ENCODE results near the gene ZNF280A. TPM values are rescaled to one million over a fixed set of nuclear protein-coding genes. Genes with fewer than 3 reads are reported as not detected.
A peak's percentile ranks its signal among the peaks of the same experiment; 100 is the strongest.

Gene ZNF280A, protein sequence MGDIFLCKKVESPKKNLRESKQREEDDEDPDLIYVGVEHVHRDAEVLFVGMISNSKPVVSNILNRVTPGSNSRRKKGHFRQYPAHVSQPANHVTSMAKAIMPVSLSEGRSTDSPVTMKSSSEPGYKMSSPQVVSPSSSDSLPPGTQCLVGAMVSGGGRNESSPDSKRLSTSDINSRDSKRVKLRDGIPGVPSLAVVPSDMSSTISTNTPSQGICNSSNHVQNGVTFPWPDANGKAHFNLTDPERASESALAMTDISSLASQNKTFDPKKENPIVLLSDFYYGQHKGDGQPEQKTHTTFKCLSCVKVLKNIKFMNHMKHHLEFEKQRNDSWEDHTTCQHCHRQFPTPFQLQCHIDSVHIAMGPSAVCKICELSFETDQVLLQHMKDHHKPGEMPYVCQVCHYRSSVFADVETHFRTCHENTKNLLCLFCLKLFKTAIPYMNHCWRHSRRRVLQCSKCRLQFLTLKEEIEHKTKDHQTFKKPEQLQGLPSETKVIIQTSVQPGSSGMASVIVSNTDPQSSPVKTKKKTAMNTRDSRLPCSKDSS
- polyA plus RNA-seq (ENCODE audit: insufficient read length in 4 of 4), result not detected

GRCh38 chr22:22520020-22520656 is at the start of gene ZNF280A:
ZNF280A (minus strand) TSS chr22:22520270; CDS start chr22:22515630, 4,640 bp downstream.
- no peak for DNase-seq (ENCODE audit: low read depth in 4 of 4, low spot score in 3 of 4)

DNA sequence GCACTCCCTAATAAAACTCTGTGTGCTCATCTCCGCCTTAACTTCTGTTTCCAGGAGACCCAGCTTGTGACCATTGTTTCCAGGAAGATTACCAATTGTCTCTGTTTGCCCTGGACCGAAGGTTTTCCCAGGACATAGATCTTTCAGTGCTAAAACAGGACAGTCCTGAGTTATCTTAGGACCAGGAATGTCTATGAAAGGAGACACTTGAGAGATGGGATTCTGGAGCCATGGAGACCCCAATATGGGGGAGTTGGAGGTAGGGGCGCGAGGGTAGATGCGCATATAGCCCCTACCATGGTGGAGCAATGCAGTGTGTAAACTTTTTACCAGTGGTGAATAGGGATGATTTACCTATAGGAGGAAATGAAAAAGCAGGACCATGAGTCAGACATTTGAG is 49.1 kb upstream of the ZNF280A start:
- DNase-seq (ENCODE audit: low read depth in 4 of 4, low spot score in 3 of 4), result no peak

GRCh38 chr22:22565981-22566380 is 45.9 kb upstream of the ZNF280A start:
- DNase-seq (ENCODE audit: low read depth in 4 of 4, low spot score in 3 of 4), result no peak

GRCh38 chr22:22558972-22559603 is 39.0 kb upstream of the ZNF280A start, which contains the start of gene PRAME:
PRAME (minus strand) TSS chr22:22559265; CDS start chr22:22556832, 2,433 bp downstream.
- peak; percentile 5 to 16 (median 14) for DNase-seq (ENCODE audit: low read depth in 4 of 4, low spot score in 3 of 4)

- DNase-seq (ENCODE audit: low read depth in 4 of 4, low spot score in 3 of 4), result no peak
Measured at GRCh38 chr22:22558071-22558971, 38.3 kb upstream of the ZNF280A start.

DNA sequence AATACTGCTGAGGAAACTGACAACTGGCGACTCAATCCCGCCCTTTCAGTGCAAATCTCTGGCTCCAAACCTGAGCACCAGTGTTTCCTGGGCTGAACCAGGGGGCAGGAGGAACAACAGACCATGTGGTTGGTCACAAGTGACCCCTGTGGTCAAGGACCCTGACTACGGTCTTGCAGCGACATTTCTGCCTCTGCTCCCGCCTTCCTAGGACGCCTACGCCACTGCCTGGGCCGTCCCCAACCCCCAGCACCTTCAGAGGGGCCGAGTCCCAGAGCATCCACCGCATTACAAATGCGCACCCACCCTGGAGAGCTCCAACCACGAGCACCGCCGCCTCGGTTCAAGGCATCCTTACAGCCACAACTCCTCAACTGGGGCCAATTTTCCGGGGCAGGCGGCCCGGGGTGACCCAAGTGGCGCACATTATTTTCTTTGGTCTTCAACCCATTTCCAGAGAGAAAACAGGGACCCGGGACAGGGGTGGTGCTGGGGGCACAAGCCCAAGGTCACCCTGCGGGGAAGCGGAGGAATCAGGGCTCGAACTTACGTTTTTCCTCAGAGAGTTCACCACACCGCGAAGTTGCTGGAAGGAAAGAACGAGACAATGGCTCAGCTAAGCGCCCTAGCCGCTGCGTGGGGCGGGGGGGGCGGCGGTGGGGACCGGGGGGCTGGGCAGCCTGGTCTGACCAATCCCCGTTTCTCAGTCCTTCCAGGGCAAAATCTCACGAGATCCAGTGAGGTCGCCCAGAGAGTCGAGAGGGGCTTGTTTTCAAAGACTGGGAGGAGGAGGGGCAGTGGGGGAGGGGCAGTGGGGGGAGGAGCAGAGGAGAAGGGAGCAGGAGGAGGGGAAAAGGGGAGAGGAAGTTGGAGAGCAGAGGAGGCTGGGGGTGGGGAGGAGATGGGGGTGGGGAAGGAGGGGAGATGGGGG is 37.2 kb upstream of the ZNF280A start:
- no peak for DNase-seq (ENCODE audit: low read depth in 4 of 4, low spot score in 3 of 4)

GRCh38 chr22:22556578-22556977 is 36.5 kb upstream of the ZNF280A start:
- no peak for DNase-seq (ENCODE audit: low read depth in 4 of 4, low spot score in 3 of 4)

- DNase-seq (ENCODE audit: low read depth in 4 of 4, low spot score in 3 of 4), result no peak
Measured at GRCh38 chr22:22555596-22555995, 35.5 kb upstream of the ZNF280A start.

GRCh38 chr22:22554587-22555284 is 34.7 kb upstream of the ZNF280A start:
- DNase-seq (ENCODE audit: low read depth in 4 of 4, low spot score in 3 of 4), result no peak

DNA sequence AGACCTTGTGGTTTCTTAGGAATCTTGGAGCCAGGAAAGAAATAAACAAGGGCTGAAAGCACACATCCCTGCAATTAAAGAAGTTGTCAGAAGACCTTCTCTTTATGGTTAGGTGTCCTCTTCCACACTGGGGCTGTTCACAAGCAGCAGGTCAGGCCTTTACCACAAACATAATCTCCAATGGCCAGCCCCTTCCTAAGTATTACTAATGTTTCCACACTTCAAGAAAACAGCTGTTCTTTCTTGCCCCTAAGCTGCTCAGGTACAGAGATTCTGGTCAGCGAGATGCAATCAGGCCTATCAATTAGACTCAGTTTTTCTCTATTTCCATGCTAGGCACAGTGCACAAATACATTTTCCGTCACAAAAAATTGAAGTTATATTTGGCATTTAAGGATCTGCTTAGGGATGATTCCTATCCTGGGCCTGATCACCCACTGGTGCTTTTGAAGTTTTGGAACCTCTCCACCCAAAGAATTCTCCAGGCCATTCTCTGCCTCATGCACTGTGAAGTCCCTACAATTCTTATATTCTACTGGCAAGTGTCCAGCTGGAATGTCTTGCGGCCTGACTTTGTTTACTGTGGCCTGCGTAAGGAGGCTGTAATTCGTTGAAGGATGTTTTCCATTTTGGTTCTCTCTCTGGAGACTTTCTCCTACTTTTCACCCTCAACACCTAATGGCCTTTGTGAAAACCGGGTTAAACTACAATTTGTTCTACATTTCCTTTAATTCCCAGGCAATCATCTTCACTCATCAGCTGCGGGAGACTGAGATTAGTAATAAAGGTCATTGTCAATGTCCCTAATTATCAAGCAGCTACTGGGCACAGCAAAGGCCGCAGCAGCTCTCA is 33.9 kb upstream of the ZNF280A start:
- DNase-seq (ENCODE audit: low read depth in 4 of 4, low spot score in 3 of 4), result no peak

DNA sequence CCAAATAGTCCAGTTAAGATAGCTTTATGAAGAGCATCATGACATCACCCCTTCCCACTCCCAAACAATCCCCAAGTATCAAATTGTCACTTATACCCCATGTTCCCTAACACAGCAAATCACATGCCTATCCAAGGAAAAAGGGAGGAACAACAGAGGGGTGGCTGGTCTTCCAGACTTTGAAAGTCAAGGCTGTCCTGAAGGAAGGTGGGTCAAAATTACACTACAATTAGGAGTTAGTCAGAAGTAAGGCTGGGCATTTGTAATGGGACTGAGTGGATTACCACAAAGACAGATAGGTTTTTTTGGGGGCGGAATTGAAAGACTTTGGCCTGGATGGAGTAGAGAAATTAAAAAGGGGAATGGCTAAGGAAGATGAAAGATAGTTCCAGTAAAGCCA is 33.1 kb upstream of the ZNF280A start:
- DNase-seq (ENCODE audit: low read depth in 4 of 4, low spot score in 3 of 4), result no peak

DNA sequence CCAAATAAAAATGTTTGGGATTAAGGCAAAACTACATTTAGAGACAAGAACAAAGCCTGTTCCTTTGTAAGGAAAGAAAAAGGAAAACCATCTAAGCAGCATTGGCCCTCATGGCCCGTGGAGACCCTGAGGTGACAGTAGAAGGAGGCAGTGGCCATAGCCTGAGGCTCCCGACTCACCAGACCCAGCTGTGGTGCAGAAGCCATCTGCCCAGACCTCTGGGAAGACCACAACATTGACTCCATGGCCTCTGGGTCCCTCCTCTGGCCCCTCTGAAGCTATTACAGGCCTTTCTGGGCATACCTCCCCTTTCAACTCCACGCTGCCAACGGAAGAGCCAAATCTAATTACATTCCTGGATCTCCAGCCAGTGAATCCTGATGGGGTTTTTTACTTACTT is 32.6 kb upstream of the ZNF280A start:
- DNase-seq (ENCODE audit: low read depth in 4 of 4, low spot score in 3 of 4), result no peak

GRCh38 chr22:22550789-22551434 is 30.8 kb upstream of the ZNF280A start:
- no peak for DNase-seq (ENCODE audit: low read depth in 4 of 4, low spot score in 3 of 4)

DNA sequence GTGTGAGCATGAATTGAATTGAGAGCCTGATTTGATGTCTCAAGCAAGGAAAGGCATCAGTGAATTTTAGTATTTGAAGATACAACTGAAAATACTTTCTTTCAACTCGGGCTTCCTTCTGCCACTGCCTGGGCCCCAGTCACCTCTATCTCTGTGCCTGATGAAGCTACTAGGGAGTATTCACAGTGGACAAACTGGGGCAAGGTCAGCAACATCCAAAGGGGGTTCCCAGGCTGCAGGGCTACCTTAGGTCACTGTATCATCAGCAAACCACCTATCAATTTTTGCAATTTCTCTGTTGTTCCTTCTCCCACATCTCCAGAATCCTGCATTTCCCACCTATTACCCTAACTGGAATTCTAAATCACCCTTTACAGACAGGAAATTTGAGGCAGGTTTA is 28.8 kb upstream of the ZNF280A start:
- DNase-seq (ENCODE audit: low read depth in 4 of 4, low spot score in 3 of 4), result no peak

GRCh38 chr22:22548317-22548716 is 28.2 kb upstream of the ZNF280A start:
- DNase-seq (ENCODE audit: low read depth in 4 of 4, low spot score in 3 of 4), result no peak

DNA sequence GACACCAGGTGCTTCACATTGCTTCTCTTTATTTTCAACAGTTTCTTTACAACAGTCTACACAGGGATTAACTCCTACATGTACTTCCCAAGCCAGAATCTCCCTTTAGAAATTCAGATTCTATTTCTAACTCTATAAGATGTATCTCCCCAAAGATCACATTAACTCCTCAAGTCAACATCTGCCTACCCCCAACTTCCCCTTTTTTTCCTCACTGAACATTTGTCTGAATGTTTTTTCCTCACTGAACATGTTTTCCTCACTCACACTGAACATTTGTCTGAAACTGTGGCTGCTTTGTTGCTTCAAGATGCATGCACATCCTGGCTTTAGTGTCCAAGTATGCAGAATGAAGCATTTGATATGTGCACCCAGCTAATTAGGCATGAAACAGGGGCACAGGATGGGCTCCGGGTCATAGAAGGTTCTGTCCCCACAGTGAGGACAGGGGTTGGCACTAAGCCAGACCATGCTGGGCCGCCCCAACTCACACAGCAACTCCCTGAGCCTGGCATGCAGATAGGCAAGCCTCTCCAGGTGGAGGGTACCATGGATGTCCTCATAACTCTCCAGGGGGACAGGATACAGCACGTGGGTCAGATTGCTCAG is 27.7 kb upstream of the ZNF280A start:
- no peak for DNase-seq (ENCODE audit: low read depth in 4 of 4, low spot score in 3 of 4)

DNA sequence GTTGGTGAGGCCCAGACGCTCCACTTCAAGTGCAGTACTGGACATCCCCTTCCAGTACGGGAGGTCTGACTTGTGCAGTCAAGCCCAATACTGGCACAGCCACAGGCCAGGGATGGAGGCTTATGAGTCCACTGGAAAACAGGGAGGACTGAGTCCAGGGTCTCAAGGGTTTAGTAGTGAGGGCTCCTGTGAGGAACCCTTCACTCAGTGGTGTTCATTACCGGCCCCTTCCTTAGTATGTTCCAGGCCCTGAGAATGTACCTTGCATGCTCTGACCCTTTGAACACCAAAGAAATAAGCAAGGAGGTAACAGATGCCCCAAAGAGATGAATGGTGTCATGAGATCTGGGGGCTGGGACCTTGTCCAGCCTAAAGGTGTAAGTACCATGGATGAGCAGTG is 27.2 kb upstream of the ZNF280A start:
- no peak for DNase-seq (ENCODE audit: low read depth in 4 of 4, low spot score in 3 of 4)
